Measurements from ENCODE around the gene TIGD6.
"Not testable (repeated sequence)": the region's sequence is repeated elsewhere in the genome, so short reads cannot be mapped to it uniquely, and the experiment has no call there.

Gene TIGD6

DNA sequence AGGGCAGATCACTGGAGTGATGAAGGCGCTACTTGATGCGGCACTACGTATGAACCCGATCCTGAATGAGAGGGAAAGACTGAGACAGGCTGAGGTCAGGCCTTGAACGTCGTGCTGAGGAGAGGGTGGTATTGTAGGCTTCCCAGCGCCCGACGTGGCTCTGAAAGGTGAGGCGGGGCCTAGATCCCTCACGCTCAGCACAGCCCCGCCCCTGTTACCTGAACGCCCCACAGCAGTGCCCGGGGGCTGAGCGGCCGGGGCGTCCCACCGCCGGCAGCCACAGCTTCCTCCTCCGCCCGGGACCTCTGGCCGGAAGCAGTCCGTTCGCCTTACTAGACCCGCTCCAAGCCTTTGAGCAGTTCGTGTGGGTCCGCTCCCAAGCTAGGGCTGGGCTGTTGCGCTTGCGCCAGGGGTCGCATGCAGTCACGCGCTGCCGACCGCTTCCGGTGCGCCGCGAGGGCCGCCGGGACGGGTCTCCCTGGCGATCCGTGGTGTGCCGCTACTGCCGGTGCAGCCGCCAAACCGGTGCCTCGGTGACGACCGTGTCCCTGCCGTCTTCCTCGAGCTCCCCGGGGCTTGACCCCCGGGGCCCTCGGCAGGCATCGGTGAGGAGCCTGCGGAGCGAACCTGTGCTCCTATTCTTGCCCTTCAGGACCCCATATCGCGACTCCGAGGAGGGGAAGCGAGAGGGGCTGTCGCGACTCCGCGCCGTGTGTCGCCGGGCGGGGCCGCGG lies at the start of gene TIGD6, which contains the start of gene HMGXB3:
Gene TIGD6, minus strand, starts transcription at position 399 of the 734 bp plus-strand sequence. CDS start 4,306 bp downstream, outside the sequence.
Gene HMGXB3, plus strand, starts transcription at position 484 of the 734 bp plus-strand sequence. CDS start 4,114 bp downstream, outside the sequence.
- no peak for FAIRE-seq

DNA sequence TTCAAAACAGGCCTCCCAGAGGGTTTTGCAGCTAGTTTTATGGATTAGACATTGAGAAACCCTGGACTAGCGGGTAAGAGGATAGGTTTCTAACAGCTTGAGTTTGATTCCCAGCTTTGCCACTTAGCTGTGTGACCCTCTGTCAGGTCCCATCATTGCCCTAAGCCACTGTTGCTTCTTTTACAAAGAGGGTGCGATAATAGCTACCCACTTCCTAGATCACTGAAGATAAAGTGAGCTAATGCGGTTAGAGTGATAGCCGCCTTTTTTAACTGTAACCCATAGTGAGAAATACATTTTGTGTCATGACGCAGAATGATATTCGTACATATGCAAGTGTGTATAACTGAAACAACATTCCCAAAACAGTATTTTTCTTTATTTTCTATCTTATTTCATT lies 45.6 kb upstream of the TIGD6 start:
- FAIRE-seq: no peak

DNA sequence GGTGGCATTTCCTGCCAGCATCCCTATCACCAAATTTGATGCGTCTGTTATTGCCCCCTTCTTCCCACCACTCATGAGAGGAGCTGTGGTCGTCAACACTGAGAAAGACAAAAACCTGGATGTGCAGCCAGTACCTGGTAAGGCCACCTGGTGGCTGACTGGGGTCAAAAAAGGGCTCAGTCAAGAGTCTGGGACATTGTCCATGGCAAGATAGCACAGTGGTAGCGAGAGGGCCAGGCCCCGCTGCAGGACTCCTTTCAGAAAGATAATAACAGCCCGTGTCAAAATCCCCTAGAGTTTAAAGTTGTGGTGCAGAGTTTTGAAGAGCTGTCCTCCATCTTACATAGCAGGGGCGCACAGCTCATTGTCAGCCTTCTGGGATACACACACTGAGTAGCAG lies 45.1 kb upstream of the TIGD6 start:
- no peak for FAIRE-seq

GRCh38 chr5:150044712-150045111 lies 44.3 kb upstream of the TIGD6 start:
- no peak for FAIRE-seq

DNA sequence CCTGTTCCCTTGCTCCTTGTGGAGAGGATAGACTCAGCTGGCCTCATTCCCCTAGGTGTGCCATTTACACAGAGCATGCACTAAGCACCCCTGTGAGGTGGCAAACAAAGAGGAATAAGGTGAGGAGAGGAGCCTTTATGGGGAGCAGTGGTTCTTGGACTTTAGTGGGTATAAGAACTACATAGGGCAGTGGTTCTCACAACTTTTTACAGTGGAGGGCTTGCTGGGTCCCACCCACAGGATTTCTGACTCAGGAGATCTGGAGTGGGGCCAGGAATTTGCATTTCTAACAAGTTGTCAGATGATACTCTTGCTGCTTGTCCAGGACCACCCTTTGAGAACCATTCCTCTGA lies 43.9 kb upstream of the TIGD6 start:
- no peak for FAIRE-seq

GRCh38 chr5:150043657-150044328 lies 43.3 kb upstream of the TIGD6 start:
- no peak for FAIRE-seq

- no peak for FAIRE-seq
These were observed 42.0 kb upstream of the TIGD6 start for GRCh38 chr5:150042459-150042858.

- no peak for FAIRE-seq
These were observed 38.1 kb upstream of the TIGD6 start for GRCh38 chr5:150038547-150038946.

- no peak for FAIRE-seq
These were observed 36.1 kb upstream of the TIGD6 start for GRCh38 chr5:150036513-150036912.

DNA sequence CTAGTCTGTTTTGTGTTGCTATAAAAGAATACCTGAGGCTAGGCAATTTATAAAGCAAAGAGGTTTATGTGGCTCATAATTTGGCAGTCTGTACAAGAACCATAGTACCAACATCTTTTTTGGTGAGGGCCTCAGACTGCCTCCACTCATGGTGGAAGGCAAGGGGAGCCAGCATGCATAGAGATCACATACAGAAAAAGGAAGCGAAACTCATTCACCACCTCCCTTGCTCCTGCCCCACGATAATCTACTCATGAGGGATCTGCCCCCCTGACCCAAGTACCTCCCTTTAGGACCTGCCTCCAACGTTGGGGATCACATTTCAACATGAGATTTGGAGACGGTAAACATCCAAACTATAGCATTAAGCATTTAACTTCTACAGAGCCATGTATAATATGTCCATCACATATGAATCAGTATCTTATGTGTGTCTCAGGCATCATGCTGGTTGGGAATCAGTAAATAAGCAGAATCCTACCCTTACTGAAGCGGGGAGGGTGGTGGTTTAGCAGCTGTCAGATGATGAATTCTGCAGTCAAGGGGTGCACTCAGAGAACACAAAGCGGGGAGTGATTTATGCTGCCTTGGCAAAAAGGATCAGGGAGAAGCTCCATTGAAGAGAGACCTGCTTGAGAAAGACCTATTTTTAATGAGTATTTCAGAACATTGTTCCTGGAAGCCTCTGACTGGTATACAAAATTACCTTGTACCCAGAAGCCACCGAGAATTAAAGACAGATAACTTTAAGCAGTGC lies 34.9 kb upstream of the TIGD6 start:
- no peak for FAIRE-seq

DNA sequence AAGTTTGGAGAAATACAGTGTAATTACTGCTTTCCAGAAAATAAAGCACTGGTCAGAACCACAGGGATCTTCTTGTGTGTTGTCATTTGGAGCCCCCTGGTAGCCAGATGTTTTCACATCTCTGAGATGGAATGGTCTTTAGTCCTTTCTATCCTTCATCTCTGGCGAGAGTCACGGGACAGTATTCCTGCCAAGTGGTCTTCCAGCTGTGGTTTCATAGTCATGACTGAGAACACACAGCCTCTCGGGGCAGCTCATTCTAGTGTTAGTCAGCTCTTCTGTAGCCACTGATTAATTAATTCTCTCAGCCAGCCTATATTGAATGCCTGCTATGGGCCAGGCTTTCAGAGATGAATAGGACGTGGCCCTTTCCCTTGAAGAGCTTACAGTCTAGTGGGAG lies 34.2 kb upstream of the TIGD6 start:
- FAIRE-seq: no peak

DNA sequence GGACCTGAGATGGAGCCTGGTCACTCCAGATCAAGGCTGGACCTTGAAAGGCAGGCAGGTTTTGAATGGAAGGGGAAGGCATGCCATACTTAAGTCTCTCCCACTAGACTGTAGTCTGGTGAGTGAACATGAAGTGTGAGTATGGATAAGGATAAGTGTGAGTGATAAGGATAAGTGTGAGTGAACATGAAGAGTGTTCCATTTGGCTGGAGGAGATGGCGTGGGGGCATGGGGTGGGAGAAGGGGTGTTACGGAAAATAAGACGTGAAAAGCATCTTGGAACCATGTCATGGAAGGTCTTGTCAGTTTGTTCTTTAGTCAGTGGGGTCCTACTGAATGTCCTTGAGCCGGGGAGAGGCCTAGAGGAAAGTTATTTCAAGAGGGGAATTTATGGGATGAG lies 32.9 kb upstream of the TIGD6 start:
- no peak for FAIRE-seq

- not testable (repeated sequence) for FAIRE-seq
These were observed 27.6 kb upstream of the TIGD6 start for GRCh38 chr5:150028047-150028446.

DNA sequence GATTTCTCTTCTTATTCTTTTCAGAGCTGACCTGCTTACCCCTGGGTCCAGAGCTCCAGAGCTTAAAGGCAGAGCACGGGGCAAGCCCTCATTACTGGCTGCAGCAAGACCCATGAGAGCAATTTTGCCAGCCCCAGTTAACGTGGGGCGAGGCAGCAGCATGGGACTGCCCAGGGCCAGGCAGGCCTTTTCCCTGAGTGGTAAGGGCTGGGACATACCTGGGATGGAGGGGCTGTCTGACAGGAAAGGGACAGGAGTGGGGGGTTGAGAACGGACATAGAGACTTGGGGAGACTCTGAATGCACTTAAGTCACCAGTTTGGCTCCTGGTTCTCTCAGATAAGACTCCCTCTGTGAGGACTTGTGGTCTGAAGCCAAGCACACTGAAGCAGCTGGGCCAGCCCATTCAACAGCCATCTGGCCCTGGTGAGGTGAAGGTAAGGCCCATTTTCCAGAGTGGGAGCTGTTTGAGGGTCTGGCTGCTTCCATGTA lies 26.3 kb upstream of the TIGD6 start:
- no peak for FAIRE-seq

GRCh38 chr5:150024346-150024984 lies 24.0 kb upstream of the TIGD6 start:
- no peak for FAIRE-seq

DNA sequence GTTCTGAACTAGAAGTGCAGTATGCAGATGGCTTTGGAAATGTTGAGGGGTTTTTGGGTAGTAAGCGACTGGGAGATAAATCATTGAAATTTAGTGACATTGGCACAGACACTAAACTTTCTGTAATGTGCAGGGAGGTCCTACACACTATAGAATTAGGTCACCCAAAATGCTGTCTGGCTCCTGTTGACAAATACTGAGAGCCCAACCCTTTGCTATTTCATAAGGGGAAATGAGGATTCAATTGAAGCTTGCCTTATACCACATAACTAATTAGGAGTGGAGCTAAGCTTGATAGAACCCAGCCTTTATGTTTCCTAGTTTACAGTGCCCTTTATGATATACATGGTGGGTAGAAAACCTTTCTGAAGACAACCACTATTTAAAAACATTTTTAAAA lies 22.7 kb upstream of the TIGD6 start:
- FAIRE-seq: no peak

DNA sequence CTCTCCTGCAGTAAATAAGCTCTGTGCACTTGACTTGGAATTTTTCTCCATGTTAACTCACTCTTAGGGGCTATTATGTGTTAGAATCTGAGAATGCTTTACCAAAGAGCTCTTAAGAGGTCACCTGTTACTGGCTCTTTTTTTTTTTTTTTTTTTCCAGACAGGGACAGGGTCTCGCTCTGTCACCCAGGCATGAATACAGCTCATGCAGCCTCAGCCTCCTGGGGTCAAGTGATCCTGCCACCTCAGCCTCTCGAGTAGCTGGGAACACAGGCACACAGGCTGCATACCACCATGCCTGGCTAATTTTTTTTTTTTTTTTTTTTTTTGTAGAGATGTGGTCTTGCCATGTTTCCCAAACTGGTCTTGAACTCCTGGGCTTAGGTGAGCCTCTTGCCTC lies 22.2 kb upstream of the TIGD6 start:
- no peak for FAIRE-seq

DNA sequence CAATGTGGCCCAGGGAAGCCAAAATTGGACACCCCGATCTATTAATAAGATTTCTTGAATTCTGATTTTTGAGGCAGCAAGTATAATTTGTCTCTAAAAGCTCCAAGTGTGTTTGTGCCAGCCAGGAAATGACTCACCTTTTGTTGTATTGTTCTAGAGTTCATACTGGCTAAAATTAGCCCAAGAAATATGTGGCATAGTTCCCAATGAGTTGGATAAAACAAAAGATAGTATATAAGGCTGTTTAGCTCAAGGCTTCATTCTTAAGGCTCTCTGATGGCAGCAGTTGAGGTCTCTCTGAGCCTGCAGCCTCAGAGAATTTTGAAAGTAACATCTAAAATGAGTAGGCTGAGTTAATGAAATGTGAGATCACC lies 21.7 kb upstream of the TIGD6 start:
- no peak for FAIRE-seq

GRCh38 chr5:150021491-150022157 lies 21.2 kb upstream of the TIGD6 start:
- no peak for FAIRE-seq

DNA sequence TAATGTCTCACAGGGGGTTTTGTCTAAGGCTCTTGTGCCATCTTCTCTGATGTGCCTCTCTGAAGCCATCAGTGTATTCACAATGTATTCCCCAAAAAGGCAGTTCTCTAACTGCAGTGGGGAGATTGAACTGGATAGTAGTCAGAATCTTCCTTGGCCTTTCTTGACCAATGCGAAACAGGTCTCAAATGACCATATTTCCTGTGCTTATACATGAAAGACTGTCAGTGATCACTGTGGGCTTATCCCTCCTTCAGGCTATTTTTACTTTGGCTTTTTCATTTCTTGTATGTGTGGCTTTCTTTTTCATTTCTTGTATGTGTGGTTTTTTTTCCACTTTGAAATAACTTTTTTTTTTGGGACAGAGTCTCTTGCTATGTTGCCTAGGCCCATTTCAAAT lies 19.8 kb upstream of the TIGD6 start:
- FAIRE-seq: no peak

- no peak for FAIRE-seq
These were observed 17.0 kb upstream of the TIGD6 start for GRCh38 chr5:150017226-150018005.

DNA sequence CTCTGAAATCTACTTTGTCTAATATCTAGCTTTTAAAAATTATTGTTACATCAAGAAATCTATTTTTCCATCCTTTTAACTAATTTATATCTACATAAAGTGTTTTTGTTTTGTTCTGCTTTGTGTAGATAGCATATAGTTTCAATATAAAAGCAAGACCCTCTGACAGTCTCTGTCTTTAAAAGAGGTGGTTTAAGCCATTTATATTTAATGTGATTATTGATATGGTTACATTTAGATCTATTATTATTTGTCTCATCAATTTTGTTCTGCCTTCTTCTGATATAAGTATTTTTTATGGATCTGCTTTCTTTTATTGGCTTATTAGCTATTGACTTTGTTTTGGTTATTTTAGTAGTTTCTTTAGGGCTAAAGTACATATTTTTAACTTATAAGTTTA lies 16.1 kb upstream of the TIGD6 start:
- no peak for FAIRE-seq

Data from endometrium (tissue), 2 donors.